SU-DHL-6 (cell line): Measurements from ENCODE around the gene MYOZ3.

ENCODE experiments used
- H2AFZ ChIP-seq: fragments of 200-600 bp; sonication (generic); 2 replicates; pipeline ENCODE4 v1.6.1; 2014; ENCODE audit warnings: low read depth, mild to moderate bottlenecking, moderate library complexity, mixed read lengths, antibody characterized with exemption, low read length; ENCODE audit not compliant: severe bottlenecking
- H3F3A ChIP-seq: fragments of 200-600 bp; shearing (Covaris generic); 2 replicates; pipeline ENCODE4 v1.6.0; 2016; ENCODE audit warnings: antibody characterized with exemption, mild to moderate bottlenecking; ENCODE audit not compliant: insufficient read depth
- H3K27ac ChIP-seq: fragments of 200-600 bp; sonication (generic); 2 replicates; pipeline ENCODE4 v1.5.1; 2016; ENCODE audit warnings: low read depth, mild to moderate bottlenecking, low read length, moderate library complexity, mixed read lengths
- H3K27me3 ChIP-seq: fragments of 200-600 bp; sonication (generic), shearing (Covaris generic); 2 replicates; pipeline ENCODE4 v1.6.0; 2014; ENCODE audit warnings: mild to moderate bottlenecking, low read length
- H3K36me3 ChIP-seq: fragments of 200-600 bp; sonication (generic); 2 replicates; pipeline ENCODE4 v1.6.1; 2014; ENCODE audit warnings: mild to moderate bottlenecking, low read length, mixed read lengths
- H3K4me2 ChIP-seq: fragments of 300-600, 200-600 bp; shearing (Covaris generic), sonication (generic); 2 replicates; pipeline ENCODE4 v1.6.0; 2014; ENCODE audit warnings: low read length, low read depth, mild to moderate bottlenecking; ENCODE audit not compliant: poor library complexity, severe bottlenecking
- H3K4me3 ChIP-seq: fragments of 200-600 bp; sonication (generic); 2 replicates; pipeline ENCODE4 v1.5.1; 2014; ENCODE audit warnings: antibody characterized with exemption, low read length, mild to moderate bottlenecking, mixed read lengths; ENCODE audit not compliant: insufficient read depth, poor library complexity, severe bottlenecking
- H3K79me2 ChIP-seq: fragments of 200-600 bp; sonication (generic); 2 replicates; pipeline ENCODE4 v1.6.1; 2014; ENCODE audit warnings: mild to moderate bottlenecking, low read length, moderate library complexity; ENCODE audit not compliant: insufficient read depth
- H3K9ac ChIP-seq: fragments of 200-600 bp; sonication (generic); 2 replicates; pipeline ENCODE4 v1.7.0; 2014; ENCODE audit warnings: mild to moderate bottlenecking, low read length
- H3K9me2 ChIP-seq: fragments of 200-600 bp; sonication (generic); replicated peaks from 2 replicates; pipeline ENCODE4 v1.6.1; 2014; ENCODE audit warnings: low read length; ENCODE audit not compliant: insufficient read depth
- H3K9me3 ChIP-seq: fragments of 200-600 bp; sonication (generic); 2 replicates; pipeline ENCODE4 v1.6.1; 2014; ENCODE audit warnings: low read length, mixed read lengths; ENCODE audit not compliant: insufficient read depth
- H4K20me1 ChIP-seq: fragments of 200-600 bp; sonication (generic); 2 replicates; pipeline ENCODE4 v1.6.1; 2014; ENCODE audit warnings: low read depth, mild to moderate bottlenecking, antibody characterized with exemption, low read length, moderate library complexity, mixed read lengths
- EZH2phosphoT487 ChIP-seq: fragments of 200-600 bp; sonication (generic), shearing (Covaris generic); conservative IDR thresholded peaks from 2 replicates; pipeline ENCODE4 v1.6.1; 2018; ENCODE audit warnings: mild to moderate bottlenecking, antibody characterized with exemption, low read length, moderate library complexity, mixed read lengths
- TF ChIP-seq, protein P1 (sequence below): fragments of 200-600 bp; sonication (generic); IDR thresholded peaks from one replicate; pipeline ENCODE4 v1.5.1; 2017; ENCODE audit warnings: antibody characterized with exemption, mild to moderate bottlenecking, low read length, moderate library complexity; ENCODE audit not compliant: insufficient read depth, poor library complexity, severe bottlenecking

Gene MYOZ3

DNA sequence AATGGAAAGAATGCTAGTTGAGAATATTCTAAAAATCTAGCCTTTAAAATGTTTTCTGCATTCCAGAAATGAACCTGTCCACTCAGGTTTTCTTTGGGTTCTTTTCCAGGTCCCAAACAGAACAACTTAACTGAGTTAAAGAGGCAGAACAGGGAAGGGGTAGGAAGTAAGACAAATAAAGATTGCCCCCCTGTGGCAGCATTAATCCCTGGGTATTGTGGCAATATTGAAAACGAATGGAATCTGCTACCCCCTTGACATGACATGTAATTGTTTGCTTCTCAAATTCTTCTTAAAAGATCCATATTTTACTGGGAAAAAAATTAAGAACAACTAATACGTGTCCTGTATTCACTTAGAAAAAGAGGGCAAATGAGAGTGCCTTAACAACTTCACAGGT, 49.1 kb downstream of the MYOZ3 start:
- no peak overlapping the region for H3K9ac ChIP-seq
- no peak overlapping the region for H3K27ac ChIP-seq
- TF ChIP-seq, protein P1, sequence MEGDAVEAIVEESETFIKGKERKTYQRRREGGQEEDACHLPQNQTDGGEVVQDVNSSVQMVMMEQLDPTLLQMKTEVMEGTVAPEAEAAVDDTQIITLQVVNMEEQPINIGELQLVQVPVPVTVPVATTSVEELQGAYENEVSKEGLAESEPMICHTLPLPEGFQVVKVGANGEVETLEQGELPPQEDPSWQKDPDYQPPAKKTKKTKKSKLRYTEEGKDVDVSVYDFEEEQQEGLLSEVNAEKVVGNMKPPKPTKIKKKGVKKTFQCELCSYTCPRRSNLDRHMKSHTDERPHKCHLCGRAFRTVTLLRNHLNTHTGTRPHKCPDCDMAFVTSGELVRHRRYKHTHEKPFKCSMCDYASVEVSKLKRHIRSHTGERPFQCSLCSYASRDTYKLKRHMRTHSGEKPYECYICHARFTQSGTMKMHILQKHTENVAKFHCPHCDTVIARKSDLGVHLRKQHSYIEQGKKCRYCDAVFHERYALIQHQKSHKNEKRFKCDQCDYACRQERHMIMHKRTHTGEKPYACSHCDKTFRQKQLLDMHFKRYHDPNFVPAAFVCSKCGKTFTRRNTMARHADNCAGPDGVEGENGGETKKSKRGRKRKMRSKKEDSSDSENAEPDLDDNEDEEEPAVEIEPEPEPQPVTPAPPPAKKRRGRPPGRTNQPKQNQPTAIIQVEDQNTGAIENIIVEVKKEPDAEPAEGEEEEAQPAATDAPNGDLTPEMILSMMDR, result no peak
- TF ChIP-seq EZH2phosphoT487, result no peak
- no peaks in the 10 kb centered on the region for H3K27me3 ChIP-seq
- H3K79me2 ChIP-seq, result no peaks in the 10 kb centered on the region
- no peaks in the 10 kb centered on the region for H3F3A ChIP-seq
- no peaks in the 10 kb centered on the region for H3K9me2 ChIP-seq
- no peaks in the 10 kb centered on the region for H4K20me1 ChIP-seq
- H3K36me3 ChIP-seq, result 0 out of 2 replicates have a peak, but pooled peaks cover 10% of the 10 kb centered on the region
- no peak overlapping the region for H3K4me2 ChIP-seq
- H2AFZ ChIP-seq, result no peak overlapping the region
- no peak overlapping the region for H3K4me3 ChIP-seq
- H3K9me3 ChIP-seq, result no peaks in the 10 kb centered on the region

DNA sequence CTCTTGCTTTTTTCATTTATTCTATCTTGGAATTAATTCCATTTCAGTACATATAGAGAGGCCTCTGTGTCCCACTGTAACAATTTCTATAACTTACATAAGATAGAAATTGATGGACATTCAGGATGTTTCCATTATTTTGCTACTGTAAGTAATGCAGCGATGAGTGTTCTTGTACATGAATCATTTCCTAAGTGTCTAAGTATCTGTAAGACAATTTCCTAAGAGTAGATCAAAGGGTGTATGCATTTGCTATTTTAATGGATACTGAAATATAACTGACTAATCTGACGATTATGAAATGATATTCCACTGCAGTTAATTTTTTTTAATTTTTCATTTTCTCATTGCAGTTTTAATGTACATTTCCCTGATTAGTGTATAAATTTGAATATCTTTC, 62.8 kb downstream of the MYOZ3 start:
- H4K20me1 ChIP-seq, result no peaks in the 10 kb centered on the region
- H3K27me3 ChIP-seq, result no peaks in the 10 kb centered on the region
- no peak for TF ChIP-seq EZH2phosphoT487
- TF ChIP-seq, protein P1, result no peak
- H3K4me3 ChIP-seq, result no peak overlapping the region
- no peak overlapping the region for H3K4me2 ChIP-seq
- H3K36me3 ChIP-seq, result peaks cover 63% of the 10 kb centered on the region
- no peaks in the 10 kb centered on the region for H3K9me3 ChIP-seq
- H3K9me2 ChIP-seq, result no peaks in the 10 kb centered on the region
- H3K27ac ChIP-seq, result no peak overlapping the region
- H3K79me2 ChIP-seq, result no peaks in the 10 kb centered on the region
- no peak overlapping the region for H3K9ac ChIP-seq
- peaks cover 7% of the 10 kb centered on the region; the same call in 1 of the 2 replicates for H3F3A ChIP-seq
- no peak overlapping the region for H2AFZ ChIP-seq
